Neural cell (in vitro differentiated cells): ENCODE measurements around the gene WRNIP1. TPM values are rescaled to one million over a fixed set of nuclear protein-coding genes. Genes with fewer than 3 reads are reported as not detected.

Experiments used
- H2AFZ ChIP-seq: fragments of 200-600, 300-800 bp; sonication (generic), shearing (Covaris generic); 2 replicates; pipeline ENCODE4 v1.6.0; 2014; ENCODE audit warnings: low read depth, mild to moderate bottlenecking, antibody characterized with exemption, low read length, moderate library complexity
- H3F3A ChIP-seq: fragments of 200-600 bp; shearing (Covaris generic); 2 replicates; pipeline ENCODE4 v1.6.1; 2016; ENCODE audit warnings: mild to moderate bottlenecking, moderate library complexity, mixed read lengths, antibody characterized with exemption, low read length; ENCODE audit not compliant: insufficient read depth, poor library complexity, severe bottlenecking
- H3K27ac ChIP-seq: fragments of 200-600, 300-800 bp; sonication (generic), shearing (Covaris generic); 2 replicates; pipeline ENCODE4 v1.5.1; 2014; ENCODE audit warnings: mild to moderate bottlenecking, low read length, moderate library complexity
- H3K27me3 ChIP-seq: fragments of 300-800, 200-600 bp; sonication (generic), shearing (Covaris generic); 2 replicates; pipeline ENCODE4 v1.6.0; 2014; ENCODE audit warnings: mild to moderate bottlenecking, low read depth, low read length, moderate library complexity; ENCODE audit not compliant: insufficient read depth
- H3K36me3 ChIP-seq: fragments of 300-800, 200-600 bp; sonication (generic), shearing (Covaris generic); 2 replicates; pipeline ENCODE4 v1.5.1; 2014; ENCODE audit warnings: mild to moderate bottlenecking, antibody characterized with exemption, low read length, moderate library complexity; ENCODE audit not compliant: insufficient read depth
- H3K4me2 ChIP-seq: fragments of 300-800, 200-600 bp; sonication (generic), shearing (Covaris generic); 2 replicates; pipeline ENCODE4 v1.6.0; 2014; ENCODE audit warnings: mild to moderate bottlenecking, low read length
- H3K4me3 ChIP-seq: fragments of 300-800, 200-600 bp; sonication (generic), shearing (Covaris generic); 2 replicates; pipeline ENCODE4 v1.5.1; 2014; ENCODE audit warnings: mild to moderate bottlenecking, low read length, moderate library complexity
- H3K79me2 ChIP-seq: fragments of 200-600 bp; shearing (Covaris generic); replicated peaks from 2 replicates; pipeline ENCODE4 v1.6.0; 2014; ENCODE audit warnings: mild to moderate bottlenecking, low read length, moderate library complexity; ENCODE audit not compliant: insufficient read depth
- H3K9ac ChIP-seq: fragments of 300-800, 200-600 bp; sonication (generic), shearing (Covaris generic); 2 replicates; pipeline ENCODE4 v1.6.1; 2016; ENCODE audit warnings: mild to moderate bottlenecking, low read length, mixed read lengths
- H3K9me2 ChIP-seq: fragments of 200-600 bp; shearing (Covaris generic); 2 replicates; pipeline ENCODE4 v1.6.1; 2016; ENCODE audit warnings: mild to moderate bottlenecking, low read length, mixed read lengths; ENCODE audit not compliant: insufficient read depth
- H3K9me3 ChIP-seq: fragments of 200-600, 300-800 bp; sonication (generic), shearing (Covaris generic); 2 replicates; pipeline ENCODE4 v1.6.1; 2016; ENCODE audit warnings: mild to moderate bottlenecking, mixed run types, low read length, moderate library complexity, mixed read lengths
- H4K20me1 ChIP-seq: fragments of 200-600 bp; shearing (Covaris generic); 2 replicates; pipeline ENCODE4 v1.6.1; 2016; ENCODE audit warnings: mild to moderate bottlenecking, mixed run types; ENCODE audit not compliant: insufficient read depth
- CTCF ChIP-seq: fragments of 450-650 bp; IDR thresholded peaks from 2 replicates; pipeline ENCODE4 v1.5.1; 2014; ENCODE audit warnings: antibody characterized with exemption, mild to moderate bottlenecking, moderate library complexity; ENCODE audit not compliant: poor library complexity, severe bottlenecking
- EP300 ChIP-seq: fragments of 450-650 bp; conservative IDR thresholded peaks from 2 replicates; pipeline ENCODE4 v1.6.1; 2014; ENCODE audit warnings: antibody characterized with exemption, mild to moderate bottlenecking, moderate library complexity; ENCODE audit not compliant: poor library complexity, severe bottlenecking
- EZH2 ChIP-seq: fragments of 200-600, 300-800 bp; shearing (Covaris generic), sonication (generic); IDR thresholded peaks from 2 replicates; pipeline ENCODE4 v1.6.1; 2014; ENCODE audit warnings: antibody characterized with exemption, low read length, borderline replicate concordance, mild to moderate bottlenecking; ENCODE audit not compliant: insufficient read depth, poor library complexity, severe bottlenecking
- MXI1 ChIP-seq: fragments of 450-650 bp; conservative IDR thresholded peaks from 2 replicates; pipeline ENCODE4 v1.6.1; 2014; ENCODE audit warnings: antibody characterized with exemption, mild to moderate bottlenecking; ENCODE audit not compliant: poor library complexity, severe bottlenecking
- POLR2AphosphoS5 ChIP-seq: IDR thresholded peaks from 2 replicates; pipeline ENCODE4 v1.6.1; 2012
- RAD21 ChIP-seq: fragments of 450-650 bp; conservative IDR thresholded peaks from 2 replicates; pipeline ENCODE4 v1.6.1; 2014; ENCODE audit warnings: antibody characterized with exemption, mild to moderate bottlenecking, moderate library complexity
- REST ChIP-seq: IDR thresholded peaks from 2 replicates; pipeline ENCODE4 v1.6.1; 2012; ENCODE audit warnings: borderline replicate concordance
- SMC3 ChIP-seq: fragments of 450-650 bp; conservative IDR thresholded peaks from 2 replicates; pipeline ENCODE4 v1.6.1; 2014; ENCODE audit warnings: antibody characterized with exemption, mild to moderate bottlenecking, moderate library complexity; ENCODE audit not compliant: poor library complexity
- TAF1 ChIP-seq: IDR thresholded peaks from 2 replicates; pipeline ENCODE4 v1.6.1; 2012; ENCODE audit warnings: low read depth
- polyA plus RNA-seq: library from polyadenylated mRNA; depleted of rRNA; stranded (reverse); fragments of >200 nt; gene quantifications from 2 replicates; pipeline ENCODE4 v1.2.3, GENCODE V29; 2014

The WRNIP1 gene
- polyA plus RNA-seq, 1 donor from 2014 or later: 93.7 TPM

GRCh38 chr6:2781685-2782355, 16.6 kb downstream of the WRNIP1 start:
- H3K27me3 ChIP-seq: no peaks in the 10 kb centered on the region
- no peak overlapping the region for H3K4me3 ChIP-seq
- no peak overlapping the region for H3K9ac ChIP-seq
- H4K20me1 ChIP-seq: no peaks in the 10 kb centered on the region
- H3F3A ChIP-seq: no peaks in the 10 kb centered on the region
- TF ChIP-seq REST (no peak), MXI1 (no peak), EZH2 (no peak), EP300 (no peak), SMC3 (no peak), RAD21 (no peak), TAF1 (no peak), POLR2AphosphoS5 (no peak)
- H3K9me3 ChIP-seq: no peaks in the 10 kb centered on the region
- H2AFZ ChIP-seq: no peak overlapping the region
- peaks cover 5% of the 10 kb centered on the region for H3K36me3 ChIP-seq
- no peak overlapping the region for H3K4me2 ChIP-seq
- peaks cover 11% of the 10 kb centered on the region for H3K79me2 ChIP-seq
- no peak overlapping the region for H3K27ac ChIP-seq
- H3K9me2 ChIP-seq: no peaks in the 10 kb centered on the region

- H4K20me1 ChIP-seq: no peaks in the 10 kb centered on the region
- TF ChIP-seq REST: no peak
- no peak for TF ChIP-seq MXI1
- TF ChIP-seq EZH2: no peak
- TF ChIP-seq CTCF: no peak
- no peak for TF ChIP-seq EP300
- no peak for TF ChIP-seq RAD21
- no peak for TF ChIP-seq POLR2AphosphoS5
Observed at GRCh38 chr6:2782356-2782708, 17.1 kb downstream of the WRNIP1 start.

More at GRCh38 chr6:2782356-2782708, 17.1 kb downstream of the WRNIP1 start:
- peaks cover 6% of the 10 kb centered on the region for H3K79me2 ChIP-seq
- no peaks in the 10 kb centered on the region for H3K27me3 ChIP-seq
- peaks cover 5% of the 10 kb centered on the region for H3K36me3 ChIP-seq
- H3K9ac ChIP-seq: no peak overlapping the region
- H3K4me3 ChIP-seq: no peak overlapping the region
- no peaks in the 10 kb centered on the region for H3K9me2 ChIP-seq
- no peaks in the 10 kb centered on the region for H3F3A ChIP-seq
- no peak overlapping the region for H2AFZ ChIP-seq
- no peak overlapping the region for H3K27ac ChIP-seq
- no peak overlapping the region for H3K4me2 ChIP-seq
- H3K9me3 ChIP-seq: no peaks in the 10 kb centered on the region
